Measurements from ENCODE around the gene NDUFB7. TPM values are rescaled to one million over a fixed set of nuclear protein-coding genes. Genes with fewer than 3 reads are reported as not detected.

The NDUFB7 gene
- total RNA-seq, 1 experiment from 2014 or later: 1,095 TPM

GRCh38 chr19:14536926-14537692 lies 34.8 kb downstream of the NDUFB7 start:
- Histone ChIP-seq H3K36me3 (ENCODE audit: low read depth, low read length) (peaks cover 8% of the 10 kb centered on the region; the same call in 1 of the 2 replicates), H3K9me3 (ENCODE audit: low read length) (no peaks in the 10 kb centered on the region), H3K4me2 (ENCODE audit: low read length) (peak overlapping the region; percentile 81), H3K4me1 (ENCODE audit: insufficient read depth, low read length) (peaks cover 9% of the 10 kb centered on the region), H4K20me1 (ENCODE audit: low read length) (peaks cover 10% of the 10 kb centered on the region; the same call in 1 of the 2 replicates), H3K4me3 (ENCODE audit: low read length) (peak overlapping the region; percentile 56), H3K27ac (ENCODE audit: low read length) (peak overlapping the region; percentile 37; the same call in 1 of the 2 replicates), H3K9me2 (replicated peaks; ENCODE audit: low read length) (no peaks in the 10 kb centered on the region), H3K27me3 (ENCODE audit: low read length) (no peaks in the 10 kb centered on the region), H3K79me2 (ENCODE audit: low read length) (peaks cover 81% of the 10 kb centered on the region), H2AFZ (ENCODE audit: low read length) (peak overlapping the region; percentile 71; the same call in 1 of the 2 replicates), H3K9ac (ENCODE audit: low read length) (no peak overlapping the region), H3F3A (ENCODE audit: low read length, unreplicated experiment) (no peaks in the 10 kb centered on the region)
- no TSS peak for BruUV-seq (replicated peaks)
- intact Hi-C loops (cut with micrococcal nuclease): no loop called here
- DNase-seq: peak; percentile 88
- ChIA-PET POLR2A (ENCODE audit: unreplicated experiment) (no interaction called here), CTCF (no interaction called here)
- no peak for TF ChIP-seq EZH2 (IDR thresholded peaks at IDR 0.05; ENCODE audit: low read length, unreplicated experiment)
- TF ChIP-seq EZH2phosphoT487 (IDR thresholded peaks at IDR 0.05; ENCODE audit: borderline replicate concordance, low read length): no peak
- TF ChIP-seq, protein P1, sequence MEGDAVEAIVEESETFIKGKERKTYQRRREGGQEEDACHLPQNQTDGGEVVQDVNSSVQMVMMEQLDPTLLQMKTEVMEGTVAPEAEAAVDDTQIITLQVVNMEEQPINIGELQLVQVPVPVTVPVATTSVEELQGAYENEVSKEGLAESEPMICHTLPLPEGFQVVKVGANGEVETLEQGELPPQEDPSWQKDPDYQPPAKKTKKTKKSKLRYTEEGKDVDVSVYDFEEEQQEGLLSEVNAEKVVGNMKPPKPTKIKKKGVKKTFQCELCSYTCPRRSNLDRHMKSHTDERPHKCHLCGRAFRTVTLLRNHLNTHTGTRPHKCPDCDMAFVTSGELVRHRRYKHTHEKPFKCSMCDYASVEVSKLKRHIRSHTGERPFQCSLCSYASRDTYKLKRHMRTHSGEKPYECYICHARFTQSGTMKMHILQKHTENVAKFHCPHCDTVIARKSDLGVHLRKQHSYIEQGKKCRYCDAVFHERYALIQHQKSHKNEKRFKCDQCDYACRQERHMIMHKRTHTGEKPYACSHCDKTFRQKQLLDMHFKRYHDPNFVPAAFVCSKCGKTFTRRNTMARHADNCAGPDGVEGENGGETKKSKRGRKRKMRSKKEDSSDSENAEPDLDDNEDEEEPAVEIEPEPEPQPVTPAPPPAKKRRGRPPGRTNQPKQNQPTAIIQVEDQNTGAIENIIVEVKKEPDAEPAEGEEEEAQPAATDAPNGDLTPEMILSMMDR (conservative IDR thresholded peaks at IDR 0.05; ENCODE audit: low read depth, low read length): no peak
- ATAC-seq: peak; percentile 87

DNA sequence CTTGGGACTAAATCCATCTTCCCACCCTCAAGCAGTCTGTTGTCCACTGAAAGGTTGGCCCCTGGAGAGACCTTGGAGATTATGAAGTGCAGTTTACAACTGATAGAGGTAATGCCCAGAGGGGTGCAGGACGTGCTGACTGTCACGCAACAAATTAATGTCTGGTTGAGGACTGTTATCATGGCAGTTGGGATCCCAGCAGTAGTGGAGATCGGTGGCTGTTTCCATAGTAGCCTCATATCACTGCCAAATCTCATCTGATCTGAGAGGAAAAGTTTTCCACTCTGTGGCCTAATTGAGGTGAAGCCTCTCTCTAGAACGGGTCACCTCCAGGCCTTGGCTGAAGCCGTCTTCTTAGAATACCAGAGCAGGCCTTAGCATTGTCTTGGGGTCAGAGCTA lies 38.4 kb downstream of the NDUFB7 start:
- Histone ChIP-seq H3K79me2 (ENCODE audit: low read length) (peaks cover 77% of the 10 kb centered on the region), H3K4me3 (ENCODE audit: low read length) (no peak overlapping the region), H4K20me1 (ENCODE audit: low read length) (peaks cover 17% of the 10 kb centered on the region; the same call in 1 of the 2 replicates), H3K27me3 (ENCODE audit: low read length) (no peaks in the 10 kb centered on the region), H3K27ac (ENCODE audit: low read length) (no peak overlapping the region), H3K4me2 (ENCODE audit: low read length) (no peak overlapping the region), H3K9me2 (replicated peaks; ENCODE audit: low read length) (no peaks in the 10 kb centered on the region), H3K9me3 (ENCODE audit: low read length) (no peaks in the 10 kb centered on the region), H2AFZ (ENCODE audit: low read length) (no peak overlapping the region), H3K36me3 (ENCODE audit: low read depth, low read length) (peaks cover 4% of the 10 kb centered on the region; the same call in 1 of the 2 replicates), H3F3A (ENCODE audit: low read length, unreplicated experiment) (no peaks in the 10 kb centered on the region), H3K9ac (ENCODE audit: low read length) (no peak overlapping the region), H3K4me1 (ENCODE audit: insufficient read depth, low read length) (peaks cover 16% of the 10 kb centered on the region)
- intact Hi-C loops (cut with micrococcal nuclease): no loop called here
- CTCF ChIA-PET: no interaction called here
- no peak for DNase-seq
- no TSS peak for BruUV-seq (replicated peaks)
- no peak for TF ChIP-seq EZH2 (IDR thresholded peaks at IDR 0.05; ENCODE audit: low read length, unreplicated experiment)
- no peak for ATAC-seq
- POLR2A ChIA-PET (ENCODE audit: unreplicated experiment): no interaction called here

GRCh38 chr19:14530506-14530905 lies 41.4 kb downstream of the NDUFB7 start:
- intact Hi-C loops (cut with micrococcal nuclease): no loop called here
- ATAC-seq: no peak
- Histone ChIP-seq H3K27me3 (ENCODE audit: low read length) (no peaks in the 10 kb centered on the region), H3K4me2 (ENCODE audit: low read length) (peak overlapping the region; percentile 85), H3K9me3 (ENCODE audit: low read length) (no peaks in the 10 kb centered on the region), H3K27ac (ENCODE audit: low read length) (no peak overlapping the region), H3F3A (ENCODE audit: low read length, unreplicated experiment) (no peaks in the 10 kb centered on the region), H4K20me1 (ENCODE audit: low read length) (peaks cover 7% of the 10 kb centered on the region; the same call in 1 of the 2 replicates), H3K4me1 (ENCODE audit: insufficient read depth, low read length) (peaks cover 18% of the 10 kb centered on the region), H3K79me2 (ENCODE audit: low read length) (peaks cover 53% of the 10 kb centered on the region), H3K36me3 (ENCODE audit: low read depth, low read length) (peaks cover 4% of the 10 kb centered on the region; the same call in 1 of the 2 replicates), H3K9ac (ENCODE audit: low read length) (peak overlapping the region; percentile 72), H3K9me2 (replicated peaks; ENCODE audit: low read length) (no peaks in the 10 kb centered on the region), H2AFZ (ENCODE audit: low read length) (no peak overlapping the region), H3K4me3 (ENCODE audit: low read length) (peak overlapping the region; percentile 79)
- no TSS peak for BruUV-seq (replicated peaks)
- TF ChIP-seq, protein P1 (conservative IDR thresholded peaks at IDR 0.05; ENCODE audit: low read depth, low read length): no peak
- no peak for TF ChIP-seq EZH2 (IDR thresholded peaks at IDR 0.05; ENCODE audit: low read length, unreplicated experiment)
- no peak for TF ChIP-seq EZH2phosphoT487 (IDR thresholded peaks at IDR 0.05; ENCODE audit: borderline replicate concordance, low read length)
- DNase-seq: no peak
- POLR2A ChIA-PET (ENCODE audit: unreplicated experiment): no interaction called here
- CTCF ChIA-PET: no interaction called here

All from PC-3 (cell line).